GM19438 (cell line): Measurements from ENCODE around the gene SLC4A5.
A peak's percentile ranks its signal among the peaks of the same experiment; 100 is the strongest.

Experiments
- ATAC-seq: cut with Tn5 transposase; IDR thresholded peaks from one replicate; pipeline ENCODE4 v1.9.1; 2021; ENCODE audit warnings: low read depth; ENCODE audit not compliant: unreplicated experiment

Gene SLC4A5, protein sequence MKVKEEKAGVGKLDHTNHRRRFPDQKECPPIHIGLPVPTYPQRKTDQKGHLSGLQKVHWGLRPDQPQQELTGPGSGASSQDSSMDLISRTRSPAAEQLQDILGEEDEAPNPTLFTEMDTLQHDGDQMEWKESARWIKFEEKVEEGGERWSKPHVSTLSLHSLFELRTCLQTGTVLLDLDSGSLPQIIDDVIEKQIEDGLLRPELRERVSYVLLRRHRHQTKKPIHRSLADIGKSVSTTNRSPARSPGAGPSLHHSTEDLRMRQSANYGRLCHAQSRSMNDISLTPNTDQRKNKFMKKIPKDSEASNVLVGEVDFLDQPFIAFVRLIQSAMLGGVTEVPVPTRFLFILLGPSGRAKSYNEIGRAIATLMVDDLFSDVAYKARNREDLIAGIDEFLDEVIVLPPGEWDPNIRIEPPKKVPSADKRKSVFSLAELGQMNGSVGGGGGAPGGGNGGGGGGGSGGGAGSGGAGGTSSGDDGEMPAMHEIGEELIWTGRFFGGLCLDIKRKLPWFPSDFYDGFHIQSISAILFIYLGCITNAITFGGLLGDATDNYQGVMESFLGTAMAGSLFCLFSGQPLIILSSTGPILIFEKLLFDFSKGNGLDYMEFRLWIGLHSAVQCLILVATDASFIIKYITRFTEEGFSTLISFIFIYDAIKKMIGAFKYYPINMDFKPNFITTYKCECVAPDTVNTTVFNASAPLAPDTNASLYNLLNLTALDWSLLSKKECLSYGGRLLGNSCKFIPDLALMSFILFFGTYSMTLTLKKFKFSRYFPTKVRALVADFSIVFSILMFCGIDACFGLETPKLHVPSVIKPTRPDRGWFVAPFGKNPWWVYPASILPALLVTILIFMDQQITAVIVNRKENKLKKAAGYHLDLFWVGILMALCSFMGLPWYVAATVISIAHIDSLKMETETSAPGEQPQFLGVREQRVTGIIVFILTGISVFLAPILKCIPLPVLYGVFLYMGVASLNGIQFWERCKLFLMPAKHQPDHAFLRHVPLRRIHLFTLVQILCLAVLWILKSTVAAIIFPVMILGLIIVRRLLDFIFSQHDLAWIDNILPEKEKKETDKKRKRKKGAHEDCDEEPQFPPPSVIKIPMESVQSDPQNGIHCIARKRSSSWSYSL

DNA sequence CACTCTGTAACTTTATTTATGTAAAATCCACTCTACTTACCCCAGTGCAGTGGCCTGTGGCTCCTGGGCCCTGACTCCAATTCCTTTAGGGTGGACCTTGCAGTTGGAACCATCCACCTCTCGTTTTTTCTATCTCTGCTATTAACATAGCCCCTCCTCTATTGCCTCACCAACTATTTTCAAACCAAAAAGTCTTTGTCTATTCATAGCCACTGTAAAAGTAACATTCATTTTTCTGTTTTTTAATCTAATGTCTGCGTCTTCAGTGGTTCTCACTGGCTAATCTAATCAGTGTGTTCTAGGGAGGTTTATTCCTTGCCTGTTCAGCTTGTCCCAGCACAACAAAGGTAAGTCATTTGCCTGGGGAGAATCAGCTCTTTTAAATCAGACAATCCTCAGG is at the start of gene SLC4A5:
TSS of gene SLC4A5 (minus strand) at position 101 of the 400 bp plus-strand sequence. CDS start 28,393 bp downstream, outside the sequence.
- ATAC-seq: no peak

DNA sequence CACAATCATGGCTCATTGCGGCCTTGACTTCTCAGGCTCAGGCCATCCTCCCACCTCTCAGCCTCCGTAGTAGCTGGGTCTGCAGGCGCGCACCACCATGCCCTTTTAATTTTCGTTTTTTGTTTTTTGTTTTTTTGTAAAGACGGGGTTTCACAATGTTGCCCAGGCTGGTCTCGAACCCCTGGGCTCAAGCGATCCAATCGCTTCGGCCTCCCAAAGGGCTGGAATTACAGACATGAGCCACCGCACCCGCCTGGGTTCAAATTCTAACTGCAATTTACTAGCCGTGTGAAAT is 49.2 kb upstream of the SLC4A5 start:
- ATAC-seq: no peak

DNA sequence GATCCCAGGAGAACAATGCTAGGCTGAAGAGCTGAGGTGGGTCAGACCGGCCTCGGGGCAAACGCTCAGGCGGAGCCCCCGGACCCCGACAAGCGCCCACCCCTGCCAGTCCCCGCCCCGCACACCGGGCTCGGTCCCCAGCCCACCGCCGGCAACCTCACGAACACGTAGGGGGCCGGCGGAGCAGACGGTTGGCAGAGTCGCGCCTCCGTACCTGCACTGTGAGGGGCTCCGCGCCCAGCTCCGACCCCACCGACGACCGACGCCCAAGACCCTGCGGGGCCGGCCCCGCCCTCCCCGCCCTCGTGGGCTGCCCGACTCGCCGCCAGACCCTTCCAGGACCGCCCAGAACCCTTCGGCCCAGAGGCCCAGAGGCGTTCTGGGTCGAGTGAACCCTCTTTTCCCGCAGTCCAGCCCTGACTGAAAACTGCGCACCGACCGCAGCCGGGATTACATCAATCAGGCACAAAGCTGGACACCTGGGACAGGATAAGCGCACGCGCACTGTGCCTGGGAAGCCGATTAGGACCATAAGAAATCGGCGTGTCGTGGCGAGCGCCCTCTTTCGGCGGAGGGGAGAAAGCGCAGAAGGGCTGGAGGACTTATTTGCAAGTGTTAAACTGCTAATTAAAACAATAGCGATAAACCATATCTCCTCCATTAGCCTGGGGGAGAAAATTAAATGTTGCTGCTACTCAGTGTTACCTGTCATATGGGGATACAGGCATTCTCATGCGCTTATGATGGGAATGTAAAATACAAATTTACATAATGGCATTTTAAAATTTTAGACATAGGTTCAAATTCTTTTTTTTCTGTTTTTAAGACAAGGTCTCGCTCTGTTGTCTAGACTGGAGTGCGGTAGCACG is 48.6 kb upstream of the SLC4A5 start:
- ATAC-seq: peak; percentile 79

DNA sequence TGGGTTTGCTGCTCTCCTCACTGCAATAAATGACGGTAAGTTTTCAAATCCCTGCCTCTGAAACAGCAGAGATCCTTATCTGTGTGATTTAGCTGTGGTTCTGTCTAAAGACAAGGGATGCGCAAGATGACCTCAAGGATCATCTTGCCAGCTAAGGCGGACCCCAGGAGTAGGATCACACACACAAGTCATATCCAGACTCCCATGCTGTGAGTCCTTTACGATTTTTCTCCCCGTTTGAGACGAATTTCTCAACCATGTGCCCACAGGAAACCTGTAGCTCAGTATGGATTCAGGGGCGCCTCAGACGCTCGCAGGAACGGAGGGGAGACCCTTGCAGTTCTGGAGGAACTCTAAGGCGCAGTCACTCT is 48.0 kb upstream of the SLC4A5 start:
- ATAC-seq: peak; percentile 44

DNA sequence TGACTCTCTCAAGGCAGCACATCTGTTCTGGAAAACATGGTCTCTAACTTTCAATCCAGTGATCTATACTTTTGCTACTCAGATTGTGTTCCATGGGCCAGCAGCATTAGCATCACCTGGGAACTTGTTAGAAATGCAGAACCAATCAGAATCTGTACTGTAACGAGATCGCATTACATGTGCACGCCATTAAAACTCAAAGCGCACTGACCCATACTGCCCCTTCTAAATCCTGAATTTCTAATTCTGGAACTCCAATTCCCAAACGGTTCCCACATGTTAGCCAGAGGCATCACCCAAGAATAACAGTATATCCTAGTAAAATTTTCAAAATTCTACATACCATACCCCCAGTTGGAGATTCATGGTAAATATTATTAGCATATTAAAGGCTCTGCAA is 47.4 kb upstream of the SLC4A5 start:
- no peak for ATAC-seq

DNA sequence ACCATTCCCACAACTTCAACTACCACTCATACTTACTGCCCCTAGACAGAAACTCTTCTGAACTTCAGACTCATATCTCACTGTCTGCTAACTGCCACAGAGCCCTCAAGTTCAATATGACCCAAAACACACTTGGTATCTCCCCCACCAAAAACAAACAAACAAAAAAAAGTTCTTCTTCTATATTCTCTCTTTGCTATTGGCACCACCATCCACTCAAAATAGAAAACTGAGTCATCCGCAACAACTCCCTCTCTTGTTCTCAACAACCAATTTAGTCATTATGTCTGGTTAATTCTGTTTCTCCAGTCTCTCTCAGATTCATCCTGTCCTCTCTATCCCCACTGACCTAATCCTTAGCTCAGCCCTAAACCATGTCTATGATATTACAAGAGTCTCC is 44.1 kb upstream of the SLC4A5 start:
- ATAC-seq: no peak

DNA sequence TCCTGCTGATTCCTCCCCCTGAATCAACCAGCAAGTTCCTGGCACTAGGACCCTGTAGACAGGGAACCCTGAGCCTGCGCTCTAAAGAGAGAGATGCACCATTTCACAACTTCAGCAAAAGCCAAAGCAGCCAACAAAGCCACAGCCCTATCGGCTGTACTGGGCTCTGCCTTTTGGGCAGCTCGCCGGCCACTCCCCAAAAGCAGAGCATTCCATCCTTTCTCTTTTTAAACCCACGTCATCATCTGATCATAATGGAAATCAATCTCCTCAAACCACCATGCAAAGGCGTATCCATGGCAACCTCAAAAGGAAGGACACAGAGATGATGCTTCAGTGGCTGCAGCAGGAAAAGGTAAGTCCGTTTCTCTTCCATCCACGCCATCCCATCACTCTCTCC is 42.2 kb upstream of the SLC4A5 start:
- ATAC-seq: no peak

DNA sequence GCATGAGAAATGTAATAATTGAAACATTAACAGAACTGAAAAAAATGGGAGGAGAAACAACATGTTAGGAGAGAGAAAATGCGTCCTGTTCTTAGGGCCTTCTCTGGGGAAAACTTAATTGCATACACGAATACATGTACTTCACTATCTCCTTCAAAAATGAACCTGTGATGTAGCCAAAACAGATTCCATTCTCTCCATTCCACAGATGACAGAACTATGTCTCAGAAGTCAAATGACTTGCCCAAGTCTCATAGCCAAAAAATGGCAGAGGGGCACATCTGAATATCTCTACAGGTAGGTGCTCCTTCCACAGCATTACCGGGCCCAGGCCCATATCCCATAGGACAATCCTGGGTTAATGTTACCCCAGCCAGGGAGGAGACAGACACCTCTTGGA is 40.8 kb upstream of the SLC4A5 start:
- no peak for ATAC-seq

- ATAC-seq: no peak
These were observed 40.0 kb upstream of the SLC4A5 start for GRCh38 chr2:74383254-74383653.

DNA sequence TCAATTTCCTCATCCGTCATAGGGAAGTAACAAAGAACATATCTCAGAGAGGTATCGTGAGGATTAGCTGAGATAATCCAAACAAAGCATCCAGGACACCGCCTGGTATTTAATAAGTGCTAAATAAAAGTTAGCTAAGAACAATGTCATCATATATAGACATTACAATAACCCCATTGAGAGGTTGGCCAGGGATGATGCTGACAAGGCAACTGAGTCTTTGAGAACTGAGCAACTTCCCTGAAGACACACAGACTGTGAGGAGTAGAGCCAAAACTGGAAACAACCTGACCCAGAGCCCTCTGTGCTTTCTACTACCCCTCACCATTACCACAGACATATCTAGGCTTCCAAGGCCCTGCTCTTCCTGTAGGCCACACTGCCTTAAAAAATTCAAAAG is 38.5 kb upstream of the SLC4A5 start:
- ATAC-seq: no peak

GRCh38 chr2:74379851-74380789 is 36.9 kb upstream of the SLC4A5 start, which contains the start of gene DCTN1:
Gene DCTN1 (minus strand): TSS chr2:74380311. CDS start chr2:74380037, 274 bp downstream.
- no peak for ATAC-seq

- no peak for ATAC-seq
These were observed 34.8 kb upstream of the SLC4A5 start for GRCh38 chr2:74378007-74378406.

DNA sequence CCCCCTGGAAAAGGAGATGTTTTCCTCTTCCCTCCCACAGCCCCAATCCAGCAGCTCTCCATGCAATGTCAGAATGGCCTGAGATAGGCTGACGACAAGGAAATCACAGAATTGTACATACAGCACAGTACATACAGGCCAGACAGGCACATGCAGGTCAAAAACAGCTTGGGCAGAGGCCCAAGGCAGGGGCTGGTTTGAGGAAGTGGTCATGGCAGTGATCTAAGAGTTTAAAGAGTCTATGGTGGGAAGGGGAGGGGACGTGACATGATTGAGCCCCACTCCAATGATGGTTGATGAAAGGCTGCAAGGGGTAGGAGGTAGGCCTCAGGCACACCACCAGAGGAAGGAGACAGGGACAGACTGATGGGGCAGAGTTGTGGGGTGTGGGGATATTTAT is 32.6 kb upstream of the SLC4A5 start:
- no peak for ATAC-seq

DNA sequence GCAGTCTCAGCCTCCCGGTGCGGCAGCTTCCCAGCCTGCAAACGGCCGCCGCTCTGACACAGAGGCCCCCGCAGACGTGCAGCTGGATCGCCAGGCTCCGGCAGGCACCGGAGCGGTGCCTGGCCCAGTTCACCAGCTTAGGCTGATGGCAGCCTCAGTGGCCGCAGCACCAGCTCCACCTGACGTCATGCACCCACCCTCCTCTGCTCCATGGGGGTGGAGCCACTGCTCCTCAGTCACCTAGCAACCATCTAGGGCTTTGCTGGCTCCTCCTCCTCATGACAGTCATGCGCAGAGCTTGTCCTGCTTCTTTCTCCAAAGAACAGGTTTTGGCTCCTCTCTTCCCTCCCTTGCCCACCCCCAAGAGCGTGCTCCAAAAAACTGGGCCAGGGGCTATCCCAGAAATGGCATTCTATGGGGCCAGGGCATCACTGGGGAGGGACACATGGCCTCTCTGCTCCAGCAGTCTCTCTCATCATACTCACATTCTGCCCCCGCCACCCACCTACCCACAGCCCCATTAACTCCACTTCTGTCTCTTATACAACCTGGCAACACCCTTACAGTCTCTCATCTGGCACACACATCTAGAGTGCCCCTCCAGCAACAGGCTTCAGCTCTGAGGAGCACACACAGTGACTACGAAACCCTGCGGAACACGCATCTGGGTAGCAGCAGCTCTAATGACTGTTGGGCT is 31.4 kb upstream of the SLC4A5 start:
- no peak for ATAC-seq

GRCh38 chr2:74373985-74374384 is 30.8 kb upstream of the SLC4A5 start:
- ATAC-seq: no peak

DNA sequence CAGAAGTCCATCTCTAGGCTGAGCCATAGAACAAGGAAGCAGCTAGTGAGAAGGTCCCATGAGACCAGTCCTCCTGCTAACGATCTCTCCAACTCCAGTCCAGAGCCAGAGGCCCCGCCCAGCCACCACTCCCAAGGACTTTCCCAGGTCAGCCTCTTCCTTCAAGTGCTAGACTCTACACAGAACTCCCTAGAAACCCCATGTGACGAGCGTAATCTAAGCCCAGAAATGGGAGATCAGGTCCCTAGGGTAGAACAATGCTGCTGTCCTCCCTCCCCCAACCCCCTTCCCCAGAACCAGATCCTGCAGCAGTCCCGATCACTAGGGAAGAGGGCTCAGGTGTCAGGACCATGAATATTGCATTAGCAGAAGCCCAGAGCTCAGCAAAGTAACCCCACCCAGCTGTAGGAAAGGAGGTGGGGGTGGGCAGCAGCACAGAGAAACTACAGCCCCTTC is 30.0 kb upstream of the SLC4A5 start:
- ATAC-seq: no peak

- ATAC-seq: no peak
These were observed 29.5 kb upstream of the SLC4A5 start for GRCh38 chr2:74372674-74373073.

DNA sequence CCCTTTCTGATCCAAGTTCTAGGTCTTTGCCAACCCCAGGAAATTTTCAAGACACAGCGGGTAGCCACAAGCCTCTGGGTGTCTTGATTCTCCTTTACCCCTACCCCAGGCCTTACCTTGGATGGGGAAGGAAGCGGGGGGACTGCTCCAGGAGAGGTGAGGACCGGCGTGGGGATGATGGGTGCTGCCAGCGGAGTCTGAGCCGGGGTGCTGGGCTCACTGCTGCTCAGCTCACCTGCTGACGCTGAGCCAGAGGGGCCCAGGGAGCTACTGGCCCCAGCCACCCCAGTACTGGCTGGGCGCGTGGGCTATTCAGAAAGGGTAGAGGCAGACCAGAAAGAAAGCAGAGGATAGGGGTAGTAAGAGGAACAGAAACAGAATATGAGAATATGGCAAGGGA is 28.2 kb upstream of the SLC4A5 start:
- no peak for ATAC-seq

DNA sequence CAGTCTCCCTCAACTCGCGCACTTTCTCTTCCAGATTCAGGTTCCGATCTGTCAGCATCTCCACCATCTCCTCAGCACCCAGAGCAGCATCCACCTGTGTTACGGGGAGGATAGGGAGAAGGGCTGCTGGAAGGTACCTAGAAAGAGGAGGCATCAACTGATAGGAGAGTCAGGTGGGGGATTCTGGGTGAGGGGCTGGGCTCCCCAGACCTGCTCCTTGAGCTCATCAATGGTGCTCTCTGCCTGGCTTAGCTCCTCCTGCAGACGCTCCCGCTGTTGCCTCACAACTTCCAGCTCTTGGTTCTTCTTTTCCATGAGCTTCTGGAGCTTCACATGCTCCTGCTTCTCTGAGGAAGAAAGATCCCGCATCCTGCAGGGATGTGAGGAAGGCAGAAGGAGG is 26.8 kb upstream of the SLC4A5 start:
- ATAC-seq: no peak
